DOHH2 (cell line): Measurements from ENCODE around the gene TRAF3.
A peak's percentile ranks its signal among the peaks of the same experiment; 100 is the strongest.

Experiments
- H3F3A ChIP-seq: fragments of 200-600 bp; sonication (generic), shearing (Covaris generic); 2 replicates; pipeline ENCODE4 v1.6.0; 2016; ENCODE audit warnings: antibody characterized with exemption, mild to moderate bottlenecking; ENCODE audit not compliant: control insufficient read depth, insufficient read depth
- H3K27ac ChIP-seq: fragments of 200-600 bp; sonication (generic); 2 replicates; pipeline ENCODE4 v1.5.1; 2014; ENCODE audit warnings: low read depth, mild to moderate bottlenecking, low read length, moderate library complexity
- H3K27me3 ChIP-seq: fragments of 200-600 bp; sonication (generic); 2 replicates; pipeline ENCODE4 v1.6.1; 2014; ENCODE audit warnings: mild to moderate bottlenecking, low read length, mixed read lengths; ENCODE audit not compliant: control insufficient read depth
- H3K36me3 ChIP-seq: fragments of 200-600 bp; sonication (generic); 2 replicates; pipeline ENCODE4 v1.6.1; 2014; ENCODE audit warnings: mild to moderate bottlenecking, low read length, moderate library complexity, mixed read lengths; ENCODE audit not compliant: control insufficient read depth
- H3K4me1 ChIP-seq: fragments of 200-600 bp; sonication (generic); 2 replicates; pipeline ENCODE4 v1.6.1; 2014; ENCODE audit warnings: mild to moderate bottlenecking, low read length, mixed read lengths; ENCODE audit not compliant: control insufficient read depth
- H3K4me2 ChIP-seq: fragments of 200-600 bp; sonication (generic); 2 replicates; pipeline ENCODE4 v1.6.0; 2014; ENCODE audit warnings: mild to moderate bottlenecking, low read length, moderate library complexity
- H3K4me3 ChIP-seq: fragments of 200-600 bp; sonication (generic); 2 replicates; pipeline ENCODE4 v1.5.1; 2014; ENCODE audit warnings: mild to moderate bottlenecking, low read length, mixed read lengths
- H3K79me2 ChIP-seq: fragments of 200-600 bp; sonication (generic); 2 replicates; pipeline ENCODE4 v1.6.1; 2014; ENCODE audit warnings: mild to moderate bottlenecking, low read length, mixed read lengths; ENCODE audit not compliant: control insufficient read depth
- H3K9me2 ChIP-seq: fragments of 200-600 bp; sonication (generic); replicated peaks from 2 replicates; pipeline ENCODE4 v1.6.1; 2014; ENCODE audit warnings: mild to moderate bottlenecking, low read length, mixed read lengths; ENCODE audit not compliant: control insufficient read depth
- H3K9me3 ChIP-seq: fragments of 200-600 bp; sonication (generic); 2 replicates; pipeline ENCODE4 v1.6.1; 2014; ENCODE audit warnings: antibody characterized with exemption, low read length, mixed read lengths; ENCODE audit not compliant: control insufficient read depth, insufficient read depth
- H4K20me1 ChIP-seq: fragments of 200-600 bp; sonication (generic); 2 replicates; pipeline ENCODE4 v1.6.0; 2014; ENCODE audit warnings: low read depth, mild to moderate bottlenecking, antibody characterized with exemption, low read length, moderate library complexity; ENCODE audit not compliant: control insufficient read depth, insufficient read depth
- CTCF ChIP-seq: fragments of 200-600 bp; sonication (generic); IDR thresholded peaks from one replicate; pipeline ENCODE4 v1.5.1; 2014; ENCODE audit warnings: antibody characterized with exemption, mild to moderate bottlenecking, low read depth, low read length; ENCODE audit not compliant: poor library complexity, severe bottlenecking
- EZH2phosphoT487 ChIP-seq: fragments of 200-600 bp; sonication (generic); IDR thresholded peaks from 2 replicates; pipeline ENCODE4 v1.6.1; 2017; ENCODE audit warnings: borderline replicate concordance, mild to moderate bottlenecking, antibody characterized with exemption, low read length, moderate library complexity, mixed read lengths

TRAF3 gene

GRCh38 chr14:102806447-102806846 lies 29.2 kb downstream of the TRAF3 start:
- no peak overlapping the region for H3K4me2 ChIP-seq
- H3K4me3 ChIP-seq: no peak overlapping the region
- no peaks in the 10 kb centered on the region for H3F3A ChIP-seq
- H3K9me3 ChIP-seq: no peaks in the 10 kb centered on the region
- peaks cover 11% of the 10 kb centered on the region; the same call in 1 of the 2 replicates for H4K20me1 ChIP-seq
- TF ChIP-seq CTCF (no peak), EZH2phosphoT487 (no peak)
- H3K4me1 ChIP-seq: peaks cover 40% of the 10 kb centered on the region
- no peak overlapping the region for H3K27ac ChIP-seq
- peaks cover 74% of the 10 kb centered on the region for H3K79me2 ChIP-seq
- H3K9me2 ChIP-seq: no peaks in the 10 kb centered on the region
- H3K36me3 ChIP-seq: no peaks in the 10 kb centered on the region
- no peaks in the 10 kb centered on the region for H3K27me3 ChIP-seq

- Histone ChIP-seq H3K27me3 (no peaks in the 10 kb centered on the region), H3K4me3 (no peak overlapping the region), H3K79me2 (peaks cover 78% of the 10 kb centered on the region), H3F3A (no peaks in the 10 kb centered on the region), H3K36me3 (no peaks in the 10 kb centered on the region), H3K27ac (no peak overlapping the region), H3K9me2 (no peaks in the 10 kb centered on the region), H3K9me3 (no peaks in the 10 kb centered on the region), H4K20me1 (peaks cover 11% of the 10 kb centered on the region; the same call in 1 of the 2 replicates), H3K4me2 (peak overlapping the region; percentile 57), H3K4me1 (peaks cover 40% of the 10 kb centered on the region)
- TF ChIP-seq EZH2phosphoT487 (no peak), CTCF (no peak)
Measured at GRCh38 chr14:102807013-102807406, 29.8 kb downstream of the TRAF3 start.

GRCh38 chr14:102809870-102810269 lies 32.6 kb downstream of the TRAF3 start:
- H3K27ac ChIP-seq: no peak overlapping the region
- H3F3A ChIP-seq: no peaks in the 10 kb centered on the region
- no peaks in the 10 kb centered on the region for H3K9me2 ChIP-seq
- H3K79me2 ChIP-seq: peaks cover 79% of the 10 kb centered on the region
- H3K4me2 ChIP-seq: no peak overlapping the region
- H3K9me3 ChIP-seq: no peaks in the 10 kb centered on the region
- peaks cover 13% of the 10 kb centered on the region; the same call in 1 of the 2 replicates for H4K20me1 ChIP-seq
- no peaks in the 10 kb centered on the region for H3K36me3 ChIP-seq
- H3K4me3 ChIP-seq: no peak overlapping the region
- TF ChIP-seq CTCF (no peak), EZH2phosphoT487 (no peak)
- no peaks in the 10 kb centered on the region for H3K27me3 ChIP-seq
- H3K4me1 ChIP-seq: peaks cover 40% of the 10 kb centered on the region

GRCh38 chr14:102810523-102810922 lies 33.3 kb downstream of the TRAF3 start:
- Histone ChIP-seq H3K27ac (no peak overlapping the region), H3K4me3 (no peak overlapping the region), H3K79me2 (peaks cover 79% of the 10 kb centered on the region), H4K20me1 (peaks cover 17% of the 10 kb centered on the region; the same call in 1 of the 2 replicates), H3K9me2 (no peaks in the 10 kb centered on the region), H3K4me1 (peaks cover 35% of the 10 kb centered on the region), H3K9me3 (no peaks in the 10 kb centered on the region), H3F3A (no peaks in the 10 kb centered on the region), H3K4me2 (no peak overlapping the region), H3K27me3 (no peaks in the 10 kb centered on the region), H3K36me3 (no peaks in the 10 kb centered on the region)
- no peak for TF ChIP-seq EZH2phosphoT487
- no peak for TF ChIP-seq CTCF
